Fibroblast of the conjunctiva (primary cell): ENCODE measurements around the gene SREBF2.

Experiments
- DNase-seq: peaks from one replicate; pipeline ENCODE4 v3.0.0-alpha.2; 2010; ENCODE audit warnings: low read depth

The SREBF2 gene

DNA sequence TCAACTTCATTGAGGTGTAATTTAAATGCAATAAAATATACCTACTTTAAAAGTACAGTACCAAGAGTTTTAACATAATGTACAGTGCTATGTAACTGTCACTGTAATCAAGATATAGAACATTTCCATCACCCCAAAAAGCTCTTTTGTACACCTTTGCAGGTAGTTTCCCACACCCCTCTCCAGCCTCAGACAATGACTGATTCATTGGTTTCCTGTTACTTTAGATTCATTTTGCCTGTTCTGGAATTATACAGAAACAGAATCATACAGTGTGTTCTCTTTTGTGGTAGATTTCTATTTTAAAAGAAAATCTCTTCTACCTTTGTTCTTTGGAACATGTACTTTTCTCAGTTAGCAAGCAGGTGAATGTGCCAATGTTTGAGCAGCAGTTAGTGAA lies 43.8 kb downstream of the SREBF2 start:
- no peak for DNase-seq

DNA sequence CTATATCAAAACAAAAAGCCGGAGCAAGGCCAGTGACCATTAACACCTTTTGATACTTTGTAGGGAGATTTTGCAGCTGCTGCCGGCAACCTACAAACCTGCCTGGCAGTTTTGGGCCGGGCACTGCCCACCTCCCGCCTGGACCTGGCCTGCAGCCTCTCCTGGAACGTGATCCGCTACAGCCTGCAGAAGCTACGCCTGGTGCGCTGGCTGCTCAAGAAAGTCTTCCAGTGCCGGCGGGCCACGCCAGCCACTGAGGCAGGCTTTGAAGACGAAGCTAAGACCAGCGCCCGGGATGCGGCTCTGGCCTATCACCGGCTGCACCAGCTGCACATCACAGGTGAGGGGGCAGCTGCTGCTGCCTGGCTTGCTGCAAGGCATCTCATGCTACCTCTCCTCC lies 47.7 kb downstream of the SREBF2 start:
- no peak for DNase-seq

DNA sequence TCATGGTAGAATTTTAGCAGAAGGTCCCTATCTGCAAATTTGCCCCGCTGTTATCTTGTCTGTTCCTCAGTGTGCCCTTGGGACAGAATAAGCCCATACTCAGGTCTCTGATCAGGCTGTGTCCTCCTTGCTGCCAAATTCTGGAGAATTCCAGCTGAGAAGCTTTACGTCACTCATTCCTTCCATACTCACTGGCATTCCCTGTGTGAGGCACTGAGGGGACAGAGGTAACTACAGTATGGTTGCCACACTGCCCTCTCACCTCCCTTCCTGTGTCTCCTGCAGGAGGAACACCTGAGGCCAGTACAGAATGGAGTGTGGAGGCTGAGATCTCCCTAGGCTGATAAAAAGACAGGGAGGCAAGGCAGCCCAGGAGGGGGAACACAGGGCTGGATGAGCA lies 50.5 kb downstream of the SREBF2 start:
- no peak for DNase-seq

DNA sequence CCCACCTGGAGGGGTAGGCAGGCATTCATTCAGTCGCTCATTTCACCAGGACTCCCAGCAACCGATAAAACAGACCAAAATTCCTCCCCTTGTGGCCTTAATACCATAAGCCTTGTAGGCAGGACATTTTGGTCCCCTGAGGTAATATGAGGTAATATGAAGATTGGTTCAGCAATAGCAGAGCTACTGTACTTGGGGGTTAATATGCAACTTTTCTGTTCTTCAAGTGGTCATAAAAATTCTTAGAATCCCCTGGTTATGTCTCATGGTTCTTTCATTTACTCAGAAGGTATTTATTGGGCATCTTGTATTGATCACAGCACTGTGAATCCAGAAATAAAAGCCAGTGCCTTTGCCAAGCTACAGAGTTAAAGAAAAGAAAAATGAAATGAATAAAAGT lies 52.2 kb downstream of the SREBF2 start:
- DNase-seq, result no peak

DNA sequence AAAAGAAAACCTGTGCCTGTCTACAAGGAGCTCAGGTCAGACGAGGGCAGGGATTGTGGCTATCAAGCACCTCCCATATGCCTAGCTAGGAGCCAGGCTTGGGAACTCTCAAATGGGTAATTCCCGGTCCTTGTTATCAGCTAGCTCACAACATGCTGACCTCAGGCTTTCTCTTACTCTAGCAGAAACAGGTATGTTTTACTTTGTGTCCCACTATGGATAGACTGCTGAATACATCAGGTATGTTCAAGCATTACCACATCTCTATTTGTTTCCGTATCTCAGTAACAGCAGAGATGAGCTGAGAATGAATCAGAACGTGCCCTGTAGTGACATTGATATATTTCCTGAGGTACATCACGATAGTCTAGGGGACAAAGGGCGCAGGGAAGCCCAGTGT lies 52.6 kb downstream of the SREBF2 start:
- DNase-seq, result no peak

DNA sequence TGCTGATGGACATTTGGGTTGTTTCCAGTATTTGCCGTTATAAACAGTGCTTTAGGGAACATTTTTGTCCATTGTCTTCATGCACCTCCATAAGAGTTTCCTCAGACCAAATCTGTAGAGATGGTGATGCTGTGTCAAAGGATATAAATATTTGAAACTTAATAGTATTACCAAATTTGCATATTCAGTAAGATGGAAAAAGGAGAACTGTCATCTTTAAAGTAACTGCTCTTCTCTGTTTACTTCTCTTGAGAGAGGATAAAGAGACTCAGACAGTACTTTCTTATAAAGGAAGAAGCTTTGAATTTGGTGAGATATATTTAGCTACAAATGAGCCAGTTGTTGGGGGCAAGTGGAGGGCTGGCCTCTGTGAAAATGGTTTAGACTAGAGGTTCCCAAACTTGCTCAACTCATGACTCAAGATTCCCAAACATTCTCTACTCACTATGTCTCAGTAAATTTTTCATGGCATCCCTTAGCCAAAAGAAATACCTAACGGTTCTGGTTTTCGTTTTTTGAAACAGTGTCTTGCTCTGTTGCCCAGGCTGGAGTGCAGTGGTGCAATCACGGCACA lies 55.8 kb downstream of the SREBF2 start:
- DNase-seq, result no peak

DNA sequence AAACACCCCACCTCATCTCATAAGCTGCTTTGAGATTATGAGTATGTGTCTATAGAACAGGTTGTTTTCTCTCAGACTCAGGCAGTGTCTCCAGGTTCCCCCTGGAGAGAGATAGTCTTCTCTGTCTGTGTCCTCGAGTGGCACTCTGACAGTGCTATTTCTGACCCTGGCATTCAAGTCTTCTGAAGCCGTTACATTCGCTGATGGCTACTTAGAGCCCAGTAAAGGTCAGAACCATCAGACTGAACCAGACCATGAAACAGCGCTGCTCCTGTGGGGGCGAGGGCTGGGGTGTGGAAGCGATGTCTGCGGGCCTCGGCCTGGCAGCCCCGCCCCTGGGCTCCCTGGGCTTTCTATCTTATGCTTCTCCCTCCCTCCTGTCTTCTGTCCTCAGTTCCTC lies 58.5 kb downstream of the SREBF2 start:
- DNase-seq, result no peak

DNA sequence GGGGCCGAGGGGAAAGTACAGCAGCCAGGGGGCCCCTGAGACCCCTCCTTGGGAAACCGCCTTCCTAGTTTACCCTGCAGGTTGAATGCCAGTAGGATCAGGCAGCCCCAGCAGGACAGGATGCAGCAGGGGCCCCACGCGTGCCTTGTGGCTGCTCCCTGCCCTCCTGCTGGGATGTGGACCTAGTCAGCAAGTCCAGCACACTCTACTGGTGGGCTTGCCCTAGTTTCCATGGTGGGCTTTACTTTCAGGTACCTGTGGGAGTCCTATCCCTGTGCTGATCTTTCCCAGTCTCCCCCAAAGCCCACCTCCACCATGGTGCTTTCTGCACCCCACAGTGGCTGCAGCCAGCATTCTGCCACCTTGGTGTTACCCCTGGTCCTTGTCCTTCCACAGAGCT lies 59.8 kb downstream of the SREBF2 start:
- no peak for DNase-seq

DNA sequence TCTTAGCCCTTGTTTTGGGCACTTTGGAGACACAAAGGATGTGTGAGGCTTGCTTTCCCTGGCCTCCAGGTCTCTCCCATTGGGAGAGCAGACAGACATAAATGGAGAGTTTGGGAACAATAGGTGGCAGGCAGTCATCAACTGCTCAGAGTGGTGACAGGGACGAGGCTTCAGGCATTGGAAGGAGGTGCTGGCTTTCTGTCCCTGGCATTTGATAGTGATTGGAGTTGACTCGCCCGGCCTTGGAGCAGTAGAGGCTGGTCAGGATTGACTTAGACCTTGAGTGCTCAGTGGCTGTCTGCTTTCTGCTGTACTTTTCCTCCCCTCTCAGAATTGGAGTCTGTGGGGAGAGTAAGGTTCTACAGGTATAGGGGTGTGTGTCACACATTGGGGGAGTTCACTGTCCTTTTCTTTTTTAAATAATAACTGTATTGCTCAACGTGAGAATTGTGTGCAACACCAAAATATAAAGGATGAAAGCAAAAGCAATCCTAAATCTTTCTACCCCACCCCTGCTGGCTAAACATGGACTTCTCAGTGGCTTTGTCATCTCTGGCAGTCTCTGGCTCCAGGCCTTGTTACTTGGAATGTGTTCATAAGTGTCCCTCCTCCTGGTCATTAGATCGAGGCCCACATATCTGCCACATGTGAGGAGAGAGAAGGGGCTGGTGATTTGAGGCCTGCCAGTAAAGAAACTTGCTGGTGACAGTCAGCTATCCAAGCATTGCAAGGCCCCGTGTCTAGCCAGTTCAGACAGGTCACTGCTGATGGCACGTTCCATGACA lies 60.9 kb downstream of the SREBF2 start:
- DNase-seq, result no peak

DNA sequence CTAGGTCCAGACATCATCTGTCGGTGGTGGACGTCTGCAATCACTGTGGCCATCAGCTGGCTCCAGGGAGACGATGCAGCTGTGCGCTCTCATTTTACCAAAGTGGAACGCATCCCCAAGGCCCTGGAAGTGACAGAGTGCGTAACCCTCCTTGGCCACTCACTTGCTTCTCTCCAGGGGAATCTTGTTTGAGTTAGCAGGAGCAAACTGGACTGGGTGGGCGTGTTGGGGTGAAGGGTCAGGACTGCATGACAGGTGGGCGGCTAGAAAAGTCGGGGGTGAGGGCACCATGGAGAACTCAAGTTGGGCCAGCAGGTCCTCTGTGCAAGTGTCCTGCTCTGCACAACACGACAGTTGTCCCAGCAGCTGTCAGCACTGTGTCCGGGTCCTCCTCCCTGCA lies 65.7 kb downstream of the SREBF2 start:
- no peak for DNase-seq

DNA sequence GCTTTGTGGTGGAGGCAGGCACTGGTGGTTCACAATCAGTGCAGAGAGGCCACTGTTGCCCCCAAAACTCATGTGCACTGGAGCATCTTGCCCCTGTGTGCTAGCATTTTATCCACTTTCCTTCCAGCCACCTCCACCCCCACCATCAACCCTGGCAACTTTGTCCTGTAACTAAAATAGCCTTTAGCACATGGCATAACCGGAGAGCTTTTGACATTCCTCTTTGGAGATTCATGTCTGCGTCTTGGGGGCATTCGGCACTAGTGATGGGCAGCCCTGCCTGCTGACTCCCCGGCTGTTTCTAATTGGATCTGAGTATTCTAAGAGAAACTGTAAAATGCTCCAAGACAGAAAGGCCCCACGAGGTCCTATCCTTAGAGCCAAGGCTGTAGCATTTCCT lies 66.2 kb downstream of the SREBF2 start:
- DNase-seq, result no peak

DNA sequence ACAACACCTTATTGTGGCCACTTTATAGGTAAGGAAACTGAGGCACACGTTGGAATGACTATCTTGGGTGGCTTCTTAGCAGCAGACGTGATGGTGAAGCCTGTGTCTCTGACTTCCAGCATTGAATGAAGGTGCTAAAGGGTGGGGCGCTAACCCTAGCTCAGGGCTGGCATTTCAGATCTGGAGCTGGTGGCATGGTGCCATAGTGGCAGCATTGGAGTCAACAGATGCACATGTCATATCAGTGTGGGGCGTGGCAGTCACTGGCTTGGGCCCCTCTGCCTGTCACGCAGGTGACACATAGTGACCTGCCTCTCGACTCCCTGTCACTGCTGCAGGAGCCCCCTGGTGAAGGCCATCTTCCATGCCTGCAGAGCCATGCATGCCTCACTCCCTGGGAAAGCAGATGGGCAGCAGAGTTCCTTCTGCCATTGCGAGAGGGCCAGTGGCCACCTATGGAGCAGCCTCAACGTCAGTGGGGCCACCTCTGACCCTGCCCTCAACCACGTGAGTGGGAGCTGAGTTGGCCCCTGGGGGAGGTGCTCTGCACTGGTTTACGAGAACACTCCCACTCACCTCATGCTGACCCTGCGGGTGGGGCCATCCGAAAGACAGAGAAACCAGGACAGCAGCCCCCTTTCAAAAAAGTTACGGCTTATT lies 67.2 kb downstream of the SREBF2 start:
- no peak for DNase-seq

DNA sequence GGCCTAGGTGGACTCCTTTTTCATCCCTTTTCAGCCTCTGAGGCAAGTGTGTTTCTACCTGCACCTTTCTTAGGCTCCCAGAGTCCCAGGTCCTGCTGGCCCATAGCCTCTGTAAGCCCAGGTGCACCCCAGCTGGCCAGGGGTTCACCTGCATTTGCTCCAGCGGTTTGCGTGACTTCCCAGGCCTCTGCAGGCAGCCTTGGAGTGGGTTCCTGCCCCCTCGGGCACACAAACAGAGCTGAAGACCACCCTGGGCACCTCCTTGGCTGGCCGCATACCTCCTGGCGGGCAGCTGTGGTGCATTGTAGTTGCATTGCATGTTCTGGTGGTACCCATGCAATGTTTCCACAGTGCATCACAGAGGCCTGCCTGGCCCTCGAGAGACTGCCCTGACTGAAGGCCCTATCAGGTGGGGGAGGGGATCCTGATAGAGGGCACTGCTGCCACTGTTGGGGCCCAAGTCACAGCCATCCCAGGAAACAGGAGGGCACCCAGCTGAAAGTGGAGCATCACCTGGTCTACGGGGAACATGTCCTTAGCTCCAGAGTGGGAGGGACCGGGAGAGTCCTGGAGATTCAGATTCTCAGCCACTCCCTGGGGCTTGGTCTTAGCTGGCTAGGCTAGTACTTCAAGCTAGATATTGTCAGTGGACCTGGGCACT lies 67.9 kb downstream of the SREBF2 start:
- no peak for DNase-seq

DNA sequence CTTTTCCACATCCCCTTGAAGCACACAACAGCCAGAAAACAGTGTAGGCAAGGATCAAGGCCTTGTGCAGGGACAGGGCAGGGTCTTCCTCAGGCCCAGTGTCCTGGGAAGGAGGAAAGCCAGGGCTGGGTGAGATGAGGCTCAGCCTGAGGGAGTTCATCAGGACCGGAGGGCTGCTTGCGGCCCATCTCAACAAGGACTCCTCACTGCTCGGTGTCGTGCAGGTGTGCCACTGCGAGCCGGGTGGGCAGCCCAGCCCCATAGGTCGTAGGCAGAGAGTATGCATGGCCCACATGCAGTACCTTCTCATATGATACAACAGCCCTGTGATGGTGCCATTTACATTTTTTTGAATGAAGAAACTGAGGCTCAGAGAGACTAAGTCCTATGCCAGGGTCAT lies 69.1 kb downstream of the SREBF2 start:
- no peak for DNase-seq

DNA sequence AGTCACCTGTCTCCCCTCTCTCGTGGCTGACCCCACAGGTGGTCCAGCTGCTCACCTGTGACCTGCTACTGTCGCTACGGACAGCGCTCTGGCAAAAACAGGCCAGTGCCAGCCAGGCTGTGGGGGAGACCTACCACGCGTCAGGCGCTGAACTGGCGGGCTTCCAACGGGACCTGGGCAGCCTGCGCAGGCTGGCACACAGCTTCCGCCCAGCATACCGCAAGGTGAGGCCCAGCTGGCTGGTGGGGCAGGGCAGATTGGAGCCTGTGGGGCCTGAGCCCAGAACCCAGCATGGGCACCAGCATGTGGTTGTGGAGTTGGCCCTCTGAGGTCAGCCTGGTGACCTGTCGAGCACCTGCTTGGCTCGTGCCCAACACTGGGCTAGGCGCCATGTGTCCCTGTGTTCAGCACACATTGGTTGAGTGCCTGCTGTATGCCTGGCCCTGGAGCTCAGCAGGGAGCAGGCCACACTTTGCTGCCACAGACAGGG lies 70.1 kb downstream of the SREBF2 start:
- no peak for DNase-seq

DNA sequence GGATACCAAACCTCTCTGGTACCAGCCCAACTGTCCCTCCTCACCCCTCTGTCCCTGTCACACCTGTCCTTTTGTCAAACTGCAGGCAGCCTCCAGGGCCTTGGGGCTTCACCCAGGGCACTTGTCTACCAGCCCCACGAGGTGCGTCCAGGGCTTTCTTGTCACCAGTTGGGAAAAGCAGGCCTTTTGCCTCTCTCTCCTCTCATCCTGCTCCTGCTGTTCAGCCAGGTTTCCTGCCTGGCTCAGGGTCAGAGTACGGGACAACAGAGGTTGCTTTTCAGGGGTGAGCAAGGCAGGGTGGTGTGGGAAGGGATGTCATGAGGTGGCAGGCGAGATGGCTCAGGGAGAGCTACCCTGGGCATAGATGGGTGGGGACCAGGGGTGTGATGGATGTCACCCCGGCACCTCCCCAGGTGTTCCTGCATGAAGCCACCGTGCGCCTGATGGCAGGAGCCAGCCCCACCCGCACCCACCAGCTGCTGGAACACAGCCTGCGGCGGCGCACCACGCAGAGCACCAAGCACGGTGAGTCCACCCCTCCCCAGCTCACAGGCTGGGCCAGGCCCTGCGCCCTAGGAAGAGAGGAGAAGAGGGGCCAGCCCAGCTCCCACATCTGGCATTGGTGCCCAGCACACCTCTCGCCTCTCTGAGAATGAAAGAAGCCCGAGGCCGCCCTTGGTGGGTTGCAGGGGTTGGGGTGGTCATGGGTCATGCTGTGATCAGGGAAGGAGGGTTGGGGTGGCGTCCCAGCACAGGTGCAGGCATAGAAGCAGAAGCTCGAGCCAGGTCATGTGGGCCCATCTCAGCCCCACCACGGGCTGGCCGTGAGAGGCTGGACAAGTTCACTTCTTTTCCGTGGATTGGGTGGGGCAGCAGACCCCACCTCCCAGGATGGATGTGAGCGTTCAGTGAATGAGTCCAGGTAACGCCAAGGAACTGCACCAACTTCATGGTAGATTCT lies 71.8 kb downstream of the SREBF2 start:
- no peak for DNase-seq

DNA sequence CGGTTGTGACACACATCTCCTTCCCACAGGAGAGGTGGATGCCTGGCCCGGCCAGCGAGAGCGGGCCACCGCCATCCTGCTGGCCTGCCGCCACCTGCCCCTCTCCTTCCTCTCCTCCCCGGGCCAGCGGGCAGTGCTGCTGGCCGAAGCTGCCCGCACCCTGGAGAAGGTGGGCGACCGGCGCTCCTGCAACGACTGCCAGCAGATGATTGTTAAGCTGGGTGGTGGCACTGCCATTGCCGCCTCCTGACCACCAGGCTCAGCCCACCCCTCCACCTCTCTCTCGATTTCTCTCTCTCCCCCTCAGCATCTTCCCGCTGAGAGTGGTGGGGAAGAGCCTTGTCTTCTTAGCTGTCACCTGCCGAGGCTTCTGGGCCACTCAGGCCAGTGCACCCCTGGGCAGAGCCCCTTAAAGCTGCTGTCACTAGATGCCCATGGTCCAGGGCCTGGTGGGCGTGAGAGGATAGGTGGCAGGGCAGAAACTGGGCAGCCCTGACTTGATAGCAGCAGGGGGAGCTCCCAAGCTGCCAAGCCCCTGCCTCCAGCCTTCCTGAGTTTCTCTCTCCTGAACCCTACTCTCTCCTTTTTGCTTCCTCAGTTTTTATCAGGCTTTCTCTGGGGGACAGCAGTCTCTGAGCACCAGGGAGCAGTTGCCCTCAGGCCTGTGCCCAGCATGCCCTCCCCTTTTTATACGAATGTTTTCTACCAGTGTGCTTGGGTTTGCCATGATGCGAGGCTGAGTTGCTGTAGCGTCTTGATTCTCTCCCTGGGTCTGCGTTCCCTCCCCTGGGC lies 72.7 kb downstream of the SREBF2 start:
- no peak for DNase-seq

DNA sequence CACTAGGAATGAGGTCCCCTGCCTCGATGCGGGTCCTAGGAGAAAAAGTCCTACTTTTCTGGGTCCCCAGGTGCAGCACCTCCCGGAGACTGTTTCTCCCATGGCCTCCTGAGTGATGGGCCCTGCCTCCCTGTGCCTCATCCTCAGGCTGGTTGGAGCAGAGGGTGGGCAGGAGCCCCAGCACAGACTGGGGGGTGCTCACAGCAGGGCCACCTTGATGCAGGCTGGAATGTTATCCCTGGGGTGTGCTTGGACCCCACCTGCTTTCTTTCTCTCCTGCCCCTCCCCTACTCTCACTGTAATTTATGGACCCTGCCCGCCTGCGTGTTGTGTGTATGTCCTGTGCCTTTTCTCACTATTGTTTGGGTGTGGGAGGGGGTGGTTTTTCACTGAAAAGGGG lies 73.9 kb downstream of the SREBF2 start:
- no peak for DNase-seq

DNA sequence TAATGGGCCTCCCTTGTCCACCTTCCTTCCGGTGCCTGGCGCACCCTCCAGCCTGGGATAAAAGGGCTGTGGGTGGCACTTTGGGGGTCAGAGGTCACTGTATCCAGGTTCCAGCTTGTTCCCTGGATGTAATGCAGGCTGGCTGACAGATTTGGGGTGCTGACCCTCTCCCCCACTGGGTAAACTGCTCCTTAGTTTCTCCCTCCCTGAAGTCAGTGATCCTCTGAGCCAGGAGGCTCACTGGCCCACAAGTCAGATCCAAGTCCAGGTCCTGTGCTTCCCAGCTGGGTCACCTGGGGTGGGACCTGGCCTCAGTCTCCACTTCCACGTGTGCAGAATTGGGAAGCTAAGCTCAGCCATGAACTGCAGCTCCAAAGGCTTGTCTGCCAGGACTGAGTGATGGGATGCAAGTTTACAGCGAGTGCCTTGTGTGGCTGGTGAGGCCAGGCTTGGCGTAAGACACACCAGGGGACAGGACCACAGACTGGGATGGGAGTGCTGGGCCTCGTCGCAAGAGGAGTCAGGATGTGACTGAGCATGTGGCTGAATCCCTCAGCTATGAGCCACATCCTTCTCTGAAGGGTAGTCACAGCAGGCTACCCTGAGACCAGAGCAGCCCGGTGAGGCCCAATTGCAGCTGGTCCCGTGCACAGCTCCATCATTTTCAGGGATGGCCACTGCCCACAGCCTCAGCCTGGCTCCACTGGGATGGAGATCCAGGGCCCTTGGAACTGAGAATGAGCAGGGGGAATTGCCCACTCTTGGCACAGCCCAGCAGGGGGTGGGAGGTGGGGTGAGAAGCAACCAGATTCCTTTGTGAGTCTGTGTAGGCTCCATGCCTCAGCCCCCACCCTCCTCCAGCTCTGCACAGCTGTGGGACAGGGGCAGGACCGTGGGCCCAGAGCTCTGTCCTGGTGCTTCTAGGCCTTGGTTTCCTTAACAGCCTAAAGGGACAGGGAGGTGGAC lies 74.8 kb downstream of the SREBF2 start:
- no peak for DNase-seq
